HG02588 (cell line): Measurements from ENCODE around the gene VPS37C.

Experiments
- ATAC-seq: cut with Tn5 transposase; IDR thresholded peaks from one replicate; pipeline ENCODE4 v1.9.1; 2021; ENCODE audit warnings: mild to moderate bottlenecking, moderate library complexity; ENCODE audit not compliant: unreplicated experiment

Gene VPS37C

DNA sequence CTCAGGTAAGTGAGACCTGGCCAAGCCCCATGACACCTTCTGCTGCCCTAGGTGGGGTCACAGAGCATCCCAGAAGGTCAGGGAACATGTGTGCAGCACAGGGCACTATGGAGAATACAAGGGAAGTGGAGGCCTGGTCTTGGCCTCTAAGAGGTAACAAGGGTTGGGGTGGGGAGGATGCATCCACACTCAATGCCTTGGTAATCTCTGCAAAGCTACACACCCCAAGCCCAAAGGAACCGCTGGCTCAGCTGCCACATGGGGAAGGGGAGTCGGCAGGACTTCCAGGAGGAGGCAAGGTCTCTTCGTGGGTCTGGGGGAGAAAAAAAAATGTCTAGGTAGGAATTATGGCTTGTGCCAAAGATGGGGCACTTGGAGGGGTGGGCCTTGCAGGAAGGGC, 41.7 kb downstream of the VPS37C start:
- ATAC-seq = no peak

DNA sequence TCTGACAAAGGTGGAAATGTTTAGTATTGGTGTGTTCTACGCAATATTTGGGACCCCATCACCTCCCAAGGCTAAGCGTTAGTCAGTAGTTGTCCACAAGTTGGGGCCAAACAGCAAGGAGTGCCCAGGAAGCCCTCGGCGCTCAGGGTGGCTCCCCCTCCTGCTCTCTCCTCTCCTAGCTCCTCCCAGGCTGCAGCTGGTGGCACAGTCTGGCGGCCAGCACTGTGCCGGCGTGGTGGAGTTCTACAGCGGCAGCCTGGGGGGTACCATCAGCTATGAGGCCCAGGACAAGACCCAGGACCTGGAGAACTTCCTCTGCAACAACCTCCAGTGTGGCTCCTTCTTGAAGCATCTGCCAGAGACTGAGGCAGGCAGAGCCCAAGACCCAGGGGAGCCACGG, 42.2 kb downstream of the VPS37C start:
- no peak for ATAC-seq

DNA sequence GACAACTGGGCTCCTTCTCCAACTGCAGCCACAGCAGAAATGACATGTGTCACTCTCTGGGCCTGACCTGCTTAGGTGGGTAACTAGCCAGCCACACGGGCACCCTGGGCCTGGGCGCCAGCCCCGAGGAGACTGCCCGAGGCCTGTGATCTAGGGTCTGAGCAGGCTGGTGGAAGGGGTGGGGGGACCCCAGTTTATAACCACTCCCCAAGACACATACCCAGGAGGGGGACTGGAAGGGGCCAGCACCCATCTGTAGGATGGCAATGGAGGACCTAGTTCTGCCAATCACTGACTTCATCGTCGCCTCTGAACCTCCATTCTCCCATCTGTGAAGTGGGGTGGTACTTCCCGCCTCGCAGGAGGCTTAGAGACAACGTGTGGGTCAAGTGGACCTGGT, 42.8 kb downstream of the VPS37C start:
- ATAC-seq = no peak

DNA sequence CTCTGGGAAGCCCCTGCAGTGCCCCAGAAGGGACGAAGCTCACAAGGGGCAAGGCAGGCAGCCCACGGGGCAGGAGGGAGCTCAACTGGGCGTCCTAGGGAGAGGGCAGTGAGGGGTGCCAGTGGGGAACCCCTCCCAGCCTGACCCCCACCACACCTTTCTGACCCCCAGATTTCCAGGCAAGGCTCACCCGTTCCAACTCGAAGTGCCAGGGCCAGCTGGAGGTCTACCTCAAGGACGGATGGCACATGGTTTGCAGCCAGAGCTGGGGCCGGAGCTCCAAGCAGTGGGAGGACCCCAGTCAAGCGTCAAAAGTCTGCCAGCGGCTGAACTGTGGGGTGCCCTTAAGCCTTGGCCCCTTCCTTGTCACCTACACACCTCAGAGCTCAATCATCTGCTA, 43.2 kb downstream of the VPS37C start:
- ATAC-seq = no peak

DNA sequence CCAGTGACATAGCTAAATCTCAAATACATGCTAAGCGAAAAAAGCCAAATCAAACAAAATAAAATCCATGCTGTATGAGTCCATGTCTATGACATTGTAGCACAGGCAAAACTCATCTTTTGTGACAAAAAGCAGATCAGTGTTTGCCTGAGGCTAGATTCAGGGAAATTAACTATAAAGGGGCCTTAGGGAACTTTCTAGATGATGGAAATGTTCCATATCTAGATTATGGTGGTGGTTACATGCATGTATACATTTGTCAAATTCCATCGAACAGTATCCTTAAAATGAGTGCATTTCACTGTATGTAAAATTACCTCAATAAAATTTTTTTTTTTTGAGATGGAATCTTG, 44.1 kb downstream of the VPS37C start:
- ATAC-seq = no peak

DNA sequence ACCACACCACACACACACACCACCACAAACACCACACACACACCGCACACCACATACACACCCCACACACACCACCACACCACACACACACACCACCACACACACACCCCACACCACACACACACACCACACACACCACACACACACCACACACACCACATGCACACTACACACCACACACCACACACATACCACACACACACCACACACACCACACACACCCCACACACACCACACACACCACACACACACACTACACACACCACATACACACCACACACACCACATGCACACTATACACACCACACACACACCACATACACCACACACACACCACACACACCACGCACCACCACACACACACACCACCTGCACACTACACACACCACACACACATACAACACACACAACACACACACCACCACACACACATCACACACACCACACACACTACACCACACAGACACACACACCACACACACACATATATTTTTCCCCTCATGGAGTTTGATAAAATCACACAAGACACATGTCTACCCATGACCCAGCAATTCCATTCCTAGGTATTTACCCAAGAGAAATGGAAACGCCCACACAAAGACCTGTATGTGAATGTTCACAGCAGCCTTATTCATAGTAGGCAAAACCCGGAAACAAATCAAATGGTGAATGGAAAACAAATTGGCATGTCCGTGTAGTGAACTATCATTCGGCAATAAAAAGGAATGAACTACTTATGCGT, 44.6 kb downstream of the VPS37C start:
- no peak for ATAC-seq

DNA sequence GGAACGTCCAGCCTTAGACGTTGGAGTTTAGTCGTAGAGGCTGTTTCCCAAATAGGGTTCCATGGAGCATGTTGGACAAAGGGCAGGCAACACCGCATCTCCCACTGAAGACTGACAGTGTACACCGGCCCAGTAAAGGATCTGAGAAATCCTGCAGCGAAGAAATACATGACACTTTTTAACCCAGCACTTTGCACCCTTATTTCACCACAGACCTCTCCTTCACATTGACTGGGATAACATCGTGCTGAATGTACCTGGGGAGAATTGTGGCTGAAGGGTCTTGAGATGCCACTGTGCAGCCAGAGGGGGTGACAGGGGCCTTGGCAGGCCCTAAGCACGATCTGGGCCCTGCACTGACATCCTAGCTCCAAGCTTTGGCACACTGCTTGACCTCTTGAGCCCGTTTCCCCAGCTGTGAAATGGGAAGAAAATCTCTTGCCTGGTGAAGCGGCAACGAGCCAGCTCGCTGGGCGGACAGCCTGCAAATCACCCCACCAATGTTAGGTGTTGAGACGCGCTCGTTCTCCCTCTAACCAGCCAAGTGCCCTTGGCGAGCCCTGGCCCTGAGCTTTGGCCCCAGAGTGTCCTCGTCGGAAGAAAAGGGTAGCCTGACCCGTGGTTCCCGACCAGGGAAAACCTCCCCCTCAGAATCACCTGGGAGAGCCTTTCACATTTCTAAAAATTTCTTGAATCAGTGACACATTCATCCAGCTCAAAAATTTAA, 45.6 kb downstream of the VPS37C start:
- no peak for ATAC-seq

DNA sequence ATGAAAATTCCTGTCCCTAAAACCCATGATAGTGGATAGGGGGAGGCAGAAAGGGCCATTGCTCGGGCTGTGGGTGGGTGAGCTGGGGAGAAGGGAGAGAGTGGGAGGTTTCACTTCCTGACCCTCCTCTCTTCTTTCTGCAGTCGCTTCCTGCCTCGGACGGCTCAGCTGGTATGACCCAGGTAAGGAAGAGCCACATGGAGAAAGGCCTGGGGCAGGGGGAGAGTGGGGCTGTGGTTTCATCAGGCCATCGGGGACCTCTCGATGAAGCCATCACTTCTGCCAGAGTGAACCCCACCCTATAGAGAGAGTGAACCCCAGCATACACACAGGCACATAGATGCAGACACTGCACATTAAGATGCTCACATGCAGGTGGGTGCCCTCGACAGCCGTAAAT, 46.3 kb downstream of the VPS37C start:
- no peak for ATAC-seq

DNA sequence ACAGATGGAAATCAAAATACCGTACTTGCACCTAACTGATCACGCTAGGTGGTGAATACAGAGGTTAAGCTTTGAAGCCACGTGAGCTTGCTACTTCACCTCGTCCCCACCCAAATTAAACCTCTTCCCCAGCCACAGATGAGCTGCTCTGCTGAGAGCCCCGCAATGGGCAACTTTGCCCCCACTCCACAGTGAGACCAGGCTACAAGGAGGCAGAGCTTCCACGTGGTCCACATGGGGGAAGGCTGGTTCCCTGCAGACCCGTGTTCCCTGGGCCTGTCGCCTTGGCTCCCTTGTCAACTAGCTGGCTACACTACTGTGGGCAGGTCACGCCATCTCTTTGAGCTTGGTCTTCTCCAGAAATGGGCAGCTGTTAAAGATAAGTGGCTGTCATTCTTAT, 48.0 kb downstream of the VPS37C start:
- no peak for ATAC-seq

DNA sequence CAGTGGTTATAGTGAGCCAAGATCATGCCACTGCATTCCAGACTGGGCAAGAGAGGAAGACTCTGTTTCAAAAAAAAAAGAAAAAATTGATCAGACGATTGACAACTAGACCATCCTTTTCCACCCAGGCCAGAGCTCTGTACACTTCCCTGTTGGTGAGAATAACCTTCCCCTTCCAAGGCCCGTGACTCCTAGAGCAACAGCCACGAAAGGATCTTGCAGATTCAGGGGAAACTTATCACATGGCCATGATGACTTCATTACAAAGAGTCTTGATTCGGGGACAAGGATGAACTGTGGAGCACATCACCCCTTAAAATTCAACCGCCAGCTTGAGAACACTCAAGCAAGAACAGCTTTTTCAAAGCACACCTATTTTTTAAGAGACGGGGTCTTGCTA, 48.7 kb downstream of the VPS37C start:
- no peak for ATAC-seq

DNA sequence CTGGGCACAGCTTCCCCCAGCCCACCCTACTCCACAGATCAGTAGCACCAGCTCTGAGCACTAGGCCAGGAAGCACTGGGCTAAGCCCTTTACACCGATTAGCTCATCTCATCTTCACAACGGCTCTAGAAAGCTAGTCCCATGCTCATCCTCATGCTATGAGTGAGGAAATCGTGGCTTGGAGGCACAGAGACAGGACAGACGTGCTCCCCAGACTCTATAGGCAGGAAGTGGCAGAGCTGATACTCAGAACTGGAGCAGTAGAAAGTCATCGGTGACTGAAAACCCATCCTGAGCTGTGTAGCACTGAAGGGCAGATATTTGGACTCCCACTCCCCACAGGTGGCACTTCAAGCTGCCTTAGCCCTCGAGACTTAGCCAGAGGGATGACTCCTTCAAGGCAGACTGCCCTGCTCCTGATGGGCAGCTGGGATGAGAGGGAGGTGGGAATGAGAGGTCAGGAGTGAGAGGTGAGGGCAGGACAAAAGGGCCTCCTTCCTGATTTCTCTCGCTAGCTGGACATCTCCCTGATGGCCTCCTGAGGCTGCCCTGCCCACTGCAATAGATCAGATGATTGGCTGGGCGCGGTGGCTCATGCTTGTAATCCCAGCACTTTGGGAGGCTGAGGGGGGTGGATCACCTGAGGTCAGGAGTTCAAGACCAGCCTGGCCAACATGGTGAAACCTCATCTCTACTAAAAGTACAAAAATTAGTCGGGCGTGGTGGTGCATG, 49.3 kb downstream of the VPS37C start:
- no peak for ATAC-seq

DNA sequence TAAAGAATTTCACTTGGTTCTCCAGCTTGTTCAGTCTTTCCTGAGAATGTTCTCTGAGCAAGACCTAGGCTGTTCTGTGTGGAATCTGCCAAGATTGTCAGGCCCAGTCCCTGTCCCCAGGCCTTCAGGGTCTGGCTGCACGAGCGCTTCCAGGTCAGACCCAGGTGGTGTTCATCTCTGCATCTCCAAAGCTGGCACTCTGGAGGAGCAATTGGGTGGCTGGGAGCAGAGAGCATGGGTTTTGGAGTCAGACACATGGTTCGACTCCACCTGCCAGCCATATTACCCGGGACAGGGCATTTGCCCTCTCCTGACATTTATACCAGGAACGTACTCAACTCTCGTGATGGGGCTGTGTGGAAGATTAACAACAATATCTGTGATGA, 50.2 kb downstream of the VPS37C start:
- no peak for ATAC-seq

DNA sequence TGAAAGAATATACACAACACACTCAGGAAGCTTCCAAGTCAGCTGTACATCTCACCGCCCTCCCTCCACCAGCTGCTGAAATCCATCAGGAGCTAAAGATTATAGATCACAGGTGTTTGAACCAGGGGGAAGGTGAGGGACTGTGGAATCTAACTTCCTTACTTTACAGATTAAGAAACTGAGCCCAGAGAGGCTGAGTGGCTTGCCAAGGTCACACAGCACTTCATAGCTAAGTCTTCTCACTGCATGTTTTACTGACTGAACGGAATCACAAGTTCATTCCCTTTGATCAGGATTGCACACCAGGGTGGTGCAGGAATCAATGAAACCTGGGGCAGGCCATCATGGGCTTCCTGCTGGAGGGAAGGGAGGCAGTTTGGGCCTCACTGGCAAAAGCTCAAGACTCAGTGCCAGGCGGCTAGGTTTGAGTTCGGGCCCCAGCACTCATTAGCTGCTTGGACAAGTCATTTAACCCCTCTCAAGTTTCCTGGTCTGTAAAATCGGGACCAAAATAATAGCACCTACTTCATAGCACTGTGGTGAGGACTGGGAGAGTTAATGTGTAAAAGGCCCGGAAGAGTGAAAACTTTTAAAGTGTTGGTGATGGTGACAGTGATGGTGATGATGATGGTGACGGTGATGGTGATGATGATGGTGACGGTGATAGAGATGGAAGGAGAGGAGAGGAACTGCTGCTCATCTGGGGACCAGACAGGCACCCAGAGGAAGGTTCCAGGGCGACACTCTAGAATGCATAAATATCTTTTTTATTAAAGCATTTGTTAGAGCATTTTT, 50.8 kb downstream of the VPS37C start:
- ATAC-seq = no peak

DNA sequence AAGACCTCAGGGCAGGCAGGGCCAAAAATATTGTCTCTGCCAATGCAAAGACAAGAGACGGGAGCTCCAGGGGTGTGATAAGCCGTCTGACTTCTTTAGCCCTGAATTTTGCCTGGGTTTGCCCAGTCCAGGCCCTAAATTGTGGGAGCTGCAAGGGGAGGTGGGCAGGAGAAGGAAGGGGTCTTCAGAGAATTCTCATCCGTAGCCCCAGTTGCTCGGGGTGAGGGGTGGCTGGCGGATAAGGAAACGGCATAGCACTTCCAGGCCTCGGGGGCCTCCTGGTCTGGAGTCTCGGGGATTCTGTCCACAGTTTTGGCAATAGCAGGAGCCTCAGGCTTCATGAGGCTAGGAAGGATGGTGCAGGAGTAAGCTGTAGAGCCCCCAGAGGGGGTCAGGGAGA, 51.6 kb downstream of the VPS37C start:
- ATAC-seq = no peak

DNA sequence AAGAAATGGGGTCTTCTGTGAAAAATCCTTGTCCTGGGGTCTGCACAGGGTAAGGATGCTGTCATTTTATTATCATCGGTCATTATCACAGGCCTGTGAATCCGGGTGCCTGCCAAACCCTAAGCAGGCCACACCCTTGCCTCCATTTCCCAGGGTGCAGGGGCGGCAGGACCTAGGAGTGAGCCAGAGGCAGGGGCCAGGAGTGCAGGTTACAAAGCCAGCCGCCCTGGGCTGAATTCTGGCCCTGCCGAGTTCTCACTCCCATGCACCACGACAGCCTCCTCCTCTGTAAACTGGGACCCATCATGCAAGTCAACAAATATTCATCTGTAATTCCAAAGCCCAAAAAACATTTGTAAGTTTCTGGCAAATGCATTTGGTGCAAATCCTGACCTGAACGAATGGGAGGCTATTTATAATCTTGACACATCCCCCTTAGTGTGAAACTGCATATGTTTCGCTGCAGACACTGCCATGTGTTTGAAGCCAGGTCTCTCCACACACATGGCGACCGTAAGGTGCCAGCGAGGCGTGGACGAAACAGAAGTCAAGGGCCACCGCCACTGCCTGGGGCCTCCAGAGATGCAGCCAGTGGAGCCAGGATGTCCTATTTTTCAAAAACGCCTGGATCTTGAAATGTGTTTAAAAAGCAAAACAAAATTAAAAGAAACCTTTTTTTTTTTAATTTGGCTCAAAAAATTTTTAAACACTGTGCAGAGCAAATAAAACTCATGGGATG, 52.2 kb downstream of the VPS37C start:
- ATAC-seq = no peak

DNA sequence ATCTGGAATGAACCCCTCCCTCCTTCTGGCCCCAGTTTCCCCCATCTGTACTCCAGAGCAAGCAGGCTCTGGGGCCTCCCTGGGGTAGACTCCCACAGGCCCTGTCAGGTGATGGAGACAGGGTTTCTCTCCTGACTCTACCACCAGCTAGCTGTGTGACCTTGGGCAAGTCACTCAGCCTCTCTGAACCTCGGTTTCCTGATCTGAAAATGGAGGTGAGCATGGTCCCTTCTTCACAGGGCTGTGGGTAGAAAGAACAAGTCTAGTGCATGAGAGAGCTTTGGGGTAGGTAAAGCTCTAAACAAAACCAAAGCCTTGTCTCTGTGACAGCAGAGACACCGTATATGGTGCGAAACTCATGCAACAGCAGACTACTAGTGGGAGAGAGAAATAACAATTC, 53.3 kb downstream of the VPS37C start:
- ATAC-seq = no peak

DNA sequence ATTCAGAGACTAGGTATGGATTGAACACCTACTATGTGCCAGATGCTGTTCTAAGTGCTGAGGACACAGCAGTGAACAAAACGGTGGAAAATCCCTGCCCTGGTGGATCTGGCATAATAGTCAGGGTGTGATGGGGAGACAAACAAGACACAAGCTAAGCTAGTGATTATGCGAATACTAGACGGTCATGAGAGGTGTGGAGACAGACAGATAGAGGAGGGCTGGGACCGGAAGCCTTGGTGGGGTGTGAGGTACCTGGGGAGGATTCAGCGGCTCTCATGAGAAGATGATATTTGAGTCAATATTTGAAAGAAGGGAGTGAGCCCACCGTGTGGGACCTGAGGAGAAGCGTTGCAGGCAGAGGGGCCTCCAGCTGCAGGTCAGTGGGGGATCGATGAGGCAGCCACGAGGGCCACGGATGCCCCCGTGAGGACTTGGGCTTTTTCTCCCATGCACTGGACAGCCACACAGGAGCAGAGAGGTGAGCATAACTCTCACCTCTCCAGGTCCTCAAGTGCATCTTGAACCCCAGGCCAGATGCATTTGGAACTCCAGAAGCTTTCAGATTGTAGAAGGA, 54.2 kb downstream of the VPS37C start:
- ATAC-seq = no peak

DNA sequence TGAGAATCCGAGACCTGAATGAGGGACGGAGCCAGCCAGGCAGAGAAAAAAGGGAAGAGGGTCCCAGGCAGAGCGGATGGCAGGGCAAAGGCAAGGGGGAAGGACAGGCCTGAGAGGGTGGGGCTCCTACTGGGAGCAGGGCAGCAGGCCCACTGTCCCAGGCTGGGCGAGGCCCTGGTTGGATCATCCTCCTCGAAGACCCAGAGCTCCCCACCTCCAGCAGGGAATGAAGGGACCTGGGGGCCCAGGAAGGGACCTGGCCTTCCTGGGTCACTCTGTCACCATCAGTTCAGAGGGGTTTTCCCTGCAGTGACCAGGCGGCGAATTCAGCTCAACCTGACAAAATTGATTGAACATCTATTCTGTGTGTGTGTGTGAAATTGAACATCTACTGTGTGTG, 54.9 kb downstream of the VPS37C start:
- no peak for ATAC-seq

DNA sequence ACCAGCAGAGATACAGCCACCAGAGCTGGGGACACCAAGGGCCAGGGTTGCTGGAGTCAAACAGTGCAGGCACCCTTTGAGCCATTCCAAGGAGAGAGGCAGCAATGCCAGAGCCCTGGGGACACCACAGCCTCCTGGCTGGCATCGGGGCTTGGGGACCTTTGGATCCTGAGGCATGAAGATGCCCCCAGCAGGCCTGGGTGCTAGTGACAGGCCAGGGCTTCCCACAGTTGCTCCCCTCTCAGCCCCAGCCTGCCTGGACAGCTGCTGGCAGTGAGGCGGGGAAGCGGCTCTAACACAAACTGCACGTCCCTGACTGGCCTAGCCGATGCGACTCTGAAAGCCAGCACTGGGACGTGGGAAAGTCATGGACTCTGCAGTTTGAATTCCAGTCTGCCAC, 56.3 kb downstream of the VPS37C start:
- ATAC-seq = no peak

DNA sequence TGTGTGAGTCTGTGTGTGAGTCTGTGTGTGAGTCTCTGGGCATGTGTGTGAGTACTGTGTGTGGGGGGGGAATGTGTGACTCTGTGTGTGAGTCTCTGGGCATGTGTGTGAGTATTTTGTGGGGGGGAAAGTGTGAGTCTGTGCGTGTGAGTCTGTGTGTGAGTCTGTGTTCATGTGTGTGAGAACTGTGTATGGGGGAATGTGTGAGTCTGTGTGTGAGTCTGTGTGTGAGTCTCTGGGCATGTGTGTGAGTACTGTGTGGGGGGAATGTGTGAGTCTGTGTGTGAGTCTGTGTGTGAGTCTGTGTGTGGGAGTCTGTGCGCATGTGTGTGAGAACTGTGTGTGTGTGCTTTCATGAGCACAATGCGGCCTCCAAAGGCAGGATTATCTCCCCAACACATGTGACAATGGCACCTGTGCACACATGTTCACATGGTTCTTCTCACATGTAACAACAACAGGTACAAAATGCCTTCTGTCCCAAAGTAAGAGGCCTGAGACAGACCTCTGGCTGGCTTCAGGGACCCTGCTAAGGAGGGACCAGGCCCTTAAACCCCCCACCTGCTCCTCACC, 57.3 kb downstream of the VPS37C start:
- ATAC-seq = no peak
